ENCODE measurements around the gene OBSCN.
"Not testable (repeated sequence)": the region's sequence is repeated elsewhere in the genome, so short reads cannot be mapped to it uniquely, and the experiment has no call there.

Gene OBSCN

DNA sequence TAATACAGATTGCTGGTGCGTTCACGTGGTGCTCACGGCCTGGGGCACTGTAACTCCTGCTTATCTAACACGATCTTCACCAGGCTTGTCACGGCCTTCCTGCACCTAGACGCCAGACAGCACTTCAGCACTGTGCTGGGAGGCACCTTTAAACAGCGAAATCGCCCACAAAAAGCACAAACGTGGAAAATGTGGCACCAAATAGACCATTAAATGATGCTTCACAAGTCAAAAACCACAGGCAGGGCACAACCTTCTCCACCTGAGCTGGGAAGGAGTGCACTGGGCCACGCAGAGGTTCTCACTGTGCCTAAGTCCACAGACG lies 22.2 kb upstream of the OBSCN start:
- no peak for DNase-seq (ENCODE audit: low read depth)

DNA sequence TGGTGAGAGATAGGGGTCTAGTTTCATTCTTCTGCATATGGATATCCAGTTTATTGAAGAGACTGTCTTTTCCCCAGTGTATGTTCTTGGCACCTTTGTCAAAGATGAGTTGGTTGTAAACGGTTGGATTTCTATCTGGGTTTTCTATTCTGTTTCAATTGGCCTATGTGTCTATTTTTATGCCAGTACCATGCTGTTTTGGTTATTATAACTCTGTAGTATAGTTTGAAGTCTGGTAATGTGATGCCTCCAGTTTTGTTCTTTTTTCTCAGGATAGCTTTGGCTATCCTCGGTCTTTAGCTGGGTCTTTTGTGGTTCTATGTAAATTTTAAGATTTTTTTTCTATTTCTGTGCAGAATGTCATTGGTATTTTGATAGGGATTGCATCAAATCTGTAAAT lies 19.6 kb upstream of the OBSCN start:
- not testable (repeated sequence) for DNase-seq (ENCODE audit: low read depth)

DNA sequence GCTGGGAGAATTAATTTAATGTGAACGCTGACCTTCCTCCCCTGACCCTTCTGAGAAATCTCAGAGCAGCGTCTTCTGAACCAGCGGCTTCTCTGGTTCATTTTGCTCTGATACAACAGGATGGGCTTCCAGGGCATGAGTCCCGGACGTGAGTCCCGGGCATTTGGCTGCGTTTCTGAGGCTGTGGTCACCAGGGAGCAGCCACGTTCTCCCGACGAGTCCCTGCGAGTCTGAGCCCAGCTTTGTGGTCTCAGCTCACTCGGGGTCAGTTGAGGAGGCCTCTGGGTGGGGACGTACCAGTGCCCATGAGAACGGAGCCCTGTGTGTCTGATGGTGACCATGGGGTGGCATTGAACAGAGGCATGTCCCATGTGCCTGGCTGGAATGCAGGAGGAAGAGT lies 17.7 kb upstream of the OBSCN start:
- no peak for DNase-seq (ENCODE audit: low read depth)

DNA sequence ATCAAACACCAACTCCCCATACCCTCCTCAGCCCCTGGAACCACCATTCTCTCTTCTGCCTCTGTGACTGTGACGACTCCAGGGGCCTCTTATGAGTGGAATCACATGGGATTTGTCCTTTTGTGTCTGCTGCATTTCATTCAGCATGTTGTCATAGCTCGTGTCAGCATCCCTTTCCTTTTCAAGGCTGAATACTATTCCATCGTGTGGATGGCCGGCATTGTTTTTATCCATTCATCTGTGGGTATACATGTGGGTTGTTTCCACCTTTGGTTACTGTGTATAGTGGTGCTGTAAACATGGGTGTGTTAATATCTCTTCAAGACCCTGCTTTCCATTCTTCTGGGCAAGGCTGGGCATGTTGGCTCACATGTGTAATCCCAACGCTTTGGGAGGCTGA lies 17.1 kb upstream of the OBSCN start:
- DNase-seq (ENCODE audit: low read depth), result no peak

- DNase-seq (ENCODE audit: low read depth), result no peak
These were observed 13.4 kb upstream of the OBSCN start for GRCh38 chr1:228194436-228194835.

- DNase-seq (ENCODE audit: low read depth), result no peak
These were observed 12.7 kb upstream of the OBSCN start for GRCh38 chr1:228194921-228195812.

- DNase-seq (ENCODE audit: low read depth), result no peak
These were observed 10.2 kb upstream of the OBSCN start for GRCh38 chr1:228197555-228198147.

DNA sequence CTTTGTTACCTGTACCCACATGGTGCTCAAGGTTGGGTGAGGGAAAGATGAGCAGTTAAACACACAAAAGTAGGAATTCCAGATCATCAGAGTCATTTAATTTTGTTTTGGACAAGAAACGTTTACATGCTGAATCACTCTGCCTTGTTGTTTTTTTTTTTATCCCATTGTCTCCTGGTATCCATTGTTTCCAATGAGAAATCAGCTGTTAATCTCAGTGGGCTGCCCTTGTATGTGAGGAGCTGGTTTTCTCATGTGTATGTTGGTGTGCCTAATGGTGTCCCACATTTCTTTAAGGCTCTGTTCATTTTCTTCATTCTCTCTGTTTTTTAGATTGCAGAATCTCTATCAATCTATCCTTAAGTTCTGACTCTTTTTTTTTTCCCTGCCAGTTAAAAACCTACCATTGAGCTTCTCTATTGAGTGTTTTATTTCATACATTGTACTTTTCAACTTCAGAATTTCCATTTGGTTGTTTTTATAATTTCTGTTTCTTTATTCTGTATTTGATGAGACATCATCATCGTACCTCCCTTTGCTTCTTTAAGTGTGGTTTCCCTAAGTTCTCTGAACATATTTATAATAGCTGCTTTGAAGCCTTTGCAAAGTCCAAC lies 8.8 kb upstream of the OBSCN start:
- DNase-seq (ENCODE audit: low read depth), result no peak

- no peak for DNase-seq (ENCODE audit: low read depth)
These were observed 2.9 kb upstream of the OBSCN start for GRCh38 chr1:228204958-228205357.

- DNase-seq (ENCODE audit: low read depth), result no peak
These were observed 2.1 kb upstream of the OBSCN start for GRCh38 chr1:228205526-228206436.

GRCh38 chr1:228206582-228207351 lies 1.1 kb upstream of the OBSCN start:
- DNase-seq (ENCODE audit: low read depth), result no peak

GRCh38 chr1:228207381-228207810 lies 448 bp upstream of the OBSCN start:
- DNase-seq (ENCODE audit: low read depth), result no peak

DNA sequence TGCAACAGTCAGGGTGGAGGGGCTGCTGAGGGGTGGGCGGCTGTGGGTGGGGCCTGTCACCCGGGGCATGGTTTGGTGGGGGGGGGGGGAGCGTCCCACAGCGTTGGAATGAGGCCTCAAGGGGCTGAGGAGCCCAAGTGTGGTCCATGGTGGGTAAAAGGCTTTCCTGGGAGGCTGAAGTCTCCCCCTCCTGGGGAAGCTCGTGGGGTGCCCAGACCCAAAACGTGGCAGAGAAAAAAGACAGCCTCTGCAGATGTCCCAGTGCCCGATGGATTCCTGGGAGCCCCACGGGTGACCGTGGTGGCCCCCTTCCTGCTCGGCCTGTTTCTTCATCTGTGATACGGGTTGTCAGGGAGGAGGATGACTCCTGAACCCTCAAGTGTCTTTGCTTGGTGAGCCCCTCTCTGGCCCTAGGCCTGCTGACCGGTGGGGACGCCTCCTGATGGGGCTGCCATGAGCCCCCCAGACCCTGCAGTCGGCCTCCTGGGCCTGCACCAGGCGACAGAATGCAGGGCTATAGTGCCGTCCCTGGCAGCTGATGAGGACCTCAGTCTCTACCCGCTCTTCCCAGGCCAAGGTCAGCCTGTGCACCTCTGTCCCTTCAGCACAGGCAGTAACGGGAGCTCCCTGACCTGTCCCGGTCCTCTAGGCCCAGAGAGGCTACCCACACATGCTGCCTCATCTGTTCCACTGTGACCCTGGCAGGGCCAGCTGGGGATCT lies 1.1 kb downstream of the OBSCN start:
- DNase-seq (ENCODE audit: low read depth), result no peak

GRCh38 chr1:228209657-228210056 lies 1.8 kb downstream of the OBSCN start:
- no peak for DNase-seq (ENCODE audit: low read depth)

- no peak for DNase-seq (ENCODE audit: low read depth)
These were observed 2.3 kb downstream of the OBSCN start for GRCh38 chr1:228210076-228210651.

GRCh38 chr1:228210712-228211530 lies 3.1 kb downstream of the OBSCN start:
- DNase-seq (ENCODE audit: low read depth), result no peak

GRCh38 chr1:228211531-228212414 lies 3.9 kb downstream of the OBSCN start:
- DNase-seq (ENCODE audit: low read depth), result no peak

GRCh38 chr1:228212415-228212965 lies 4.6 kb downstream of the OBSCN start:
- DNase-seq (ENCODE audit: low read depth), result no peak
